Stimulated activated CD8-positive, alpha-beta memory T cell treated with anti-CD3 and anti-CD28 coated beads, Interleukin-15, amount 100 ng/mL, for 1 hour (primary cell): ENCODE results near the gene ATP8A2.
"Not testable (repeated sequence)": the region's sequence is repeated elsewhere in the genome, so short reads cannot be mapped to it uniquely, and the experiment has no call there.

Experiments
- DNase-seq: peaks from one replicate; pipeline ENCODE4 v3.0.0-alpha.2; 2020; ENCODE audit warnings: low read depth

Gene ATP8A2

DNA sequence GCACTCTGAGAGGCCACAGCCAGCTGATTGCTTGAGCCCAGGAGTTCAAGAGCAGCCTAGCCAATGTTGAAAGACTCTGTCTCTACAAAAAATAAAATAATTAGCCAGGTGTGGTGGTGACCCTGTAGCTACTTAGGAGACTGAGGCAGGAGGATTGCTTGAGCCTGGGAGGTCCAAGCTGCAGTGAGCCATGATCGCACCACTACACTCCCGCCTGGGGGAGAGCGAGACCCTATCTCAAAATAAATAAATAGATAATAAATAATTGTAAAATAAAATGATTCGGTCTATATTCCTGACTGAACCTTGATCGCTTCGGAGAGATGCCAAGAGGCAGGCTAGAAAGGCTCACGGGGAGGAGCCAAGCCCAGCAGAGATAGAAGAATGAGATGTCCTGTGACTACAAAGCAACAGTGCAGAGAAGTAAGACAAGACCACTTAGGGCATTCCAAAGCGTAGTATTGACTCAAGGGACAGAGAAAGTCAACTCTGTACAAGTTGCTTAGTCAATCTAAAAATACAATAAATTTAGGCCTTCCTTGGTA, 667.2 kb downstream of the ATP8A2 start:
- DNase-seq: no peak

GRCh38 chr13:26041444-26041843, 669.7 kb downstream of the ATP8A2 start:
- DNase-seq: no peak

- DNase-seq: no peak
Observed at GRCh38 chr13:26042785-26043184, 671.0 kb downstream of the ATP8A2 start.

DNA sequence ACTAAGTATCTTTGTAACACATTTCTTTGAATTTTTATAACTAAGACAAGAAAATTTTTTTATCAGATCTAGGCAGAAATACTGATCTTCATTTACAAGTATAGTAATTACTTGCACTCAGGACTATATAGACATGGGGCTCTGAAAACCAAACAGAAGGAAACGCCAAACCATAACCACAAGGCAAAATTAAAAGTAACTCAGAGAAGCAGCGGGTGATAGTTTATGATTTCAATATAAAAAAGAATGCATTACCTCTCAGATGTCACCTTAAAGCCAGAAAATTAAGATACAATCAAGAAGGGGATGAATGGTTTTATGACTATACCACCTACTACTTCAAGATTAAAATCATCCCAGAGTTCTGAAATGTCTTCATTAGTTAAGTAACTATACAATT, 673.4 kb downstream of the ATP8A2 start:
- DNase-seq: no peak

GRCh38 chr13:26046639-26047038, 674.9 kb downstream of the ATP8A2 start:
- DNase-seq: no peak

- DNase-seq: no peak
Observed at GRCh38 chr13:26047040-26047439, 675.3 kb downstream of the ATP8A2 start.

- no peak for DNase-seq
Observed at GRCh38 chr13:26048741-26049140, 677.0 kb downstream of the ATP8A2 start.

- no peak for DNase-seq
Observed at GRCh38 chr13:26050568-26051230, 678.9 kb downstream of the ATP8A2 start.

DNA sequence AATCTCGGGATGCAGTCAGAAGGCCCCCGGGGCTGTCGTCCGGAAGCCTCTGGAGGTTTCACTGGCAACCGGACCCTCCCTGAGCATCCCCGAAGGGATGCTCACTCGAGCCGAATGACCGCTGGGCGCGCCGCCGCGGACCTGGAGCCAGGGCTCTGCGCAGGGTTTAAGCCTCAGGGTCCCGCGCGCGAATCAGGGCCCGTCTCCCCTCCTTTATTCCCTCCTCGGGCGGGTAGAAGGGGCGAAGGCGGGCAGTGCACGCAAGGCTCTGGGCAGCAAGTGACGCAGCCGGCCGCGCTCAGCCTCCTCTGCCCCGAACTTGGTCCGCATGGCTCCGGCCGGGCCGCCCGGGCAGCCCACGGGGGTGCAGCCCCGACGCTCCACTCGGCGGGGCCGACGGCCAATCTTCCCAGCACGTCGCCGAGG, 679.5 kb downstream of the ATP8A2 start:
- no peak for DNase-seq

DNA sequence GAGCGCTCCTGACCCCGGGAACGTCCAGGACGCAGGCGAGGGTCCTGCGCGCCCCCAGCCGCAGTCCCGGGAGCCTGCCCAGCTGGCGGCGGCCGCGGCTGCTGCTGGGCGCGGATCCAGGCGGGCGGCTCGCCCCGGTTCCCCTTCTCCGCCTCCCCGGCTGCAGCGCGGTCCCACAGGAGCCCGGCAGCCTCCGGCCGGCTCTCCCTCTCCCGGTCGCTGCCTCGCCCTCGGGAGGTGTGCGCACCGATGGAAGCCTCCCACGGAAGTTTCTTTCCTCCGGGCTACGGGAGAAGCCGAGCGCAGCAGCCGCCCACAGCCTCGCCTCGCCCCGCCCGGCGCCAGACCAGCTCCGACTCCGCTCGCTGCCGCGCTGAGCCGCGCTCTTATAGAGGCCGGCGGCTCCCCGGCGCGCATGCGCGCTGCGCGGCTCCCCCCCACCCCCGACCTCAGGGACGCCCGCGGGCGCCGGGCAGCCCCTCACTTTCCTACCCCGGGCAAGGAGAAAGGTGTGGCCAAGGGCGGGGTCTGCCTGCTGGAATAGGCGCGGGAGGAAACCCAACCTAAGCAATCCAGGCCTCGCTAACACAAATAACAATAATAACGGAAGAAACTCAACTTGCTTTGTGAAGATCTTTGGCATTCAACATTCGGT, 680.0 kb downstream of the ATP8A2 start, which contains the start of gene SHISA2:
Gene SHISA2, minus strand, starts transcription at position 360 of the 655 bp plus-strand sequence. CDS start 1,041 bp downstream, outside the sequence.
- DNase-seq: no peak

DNA sequence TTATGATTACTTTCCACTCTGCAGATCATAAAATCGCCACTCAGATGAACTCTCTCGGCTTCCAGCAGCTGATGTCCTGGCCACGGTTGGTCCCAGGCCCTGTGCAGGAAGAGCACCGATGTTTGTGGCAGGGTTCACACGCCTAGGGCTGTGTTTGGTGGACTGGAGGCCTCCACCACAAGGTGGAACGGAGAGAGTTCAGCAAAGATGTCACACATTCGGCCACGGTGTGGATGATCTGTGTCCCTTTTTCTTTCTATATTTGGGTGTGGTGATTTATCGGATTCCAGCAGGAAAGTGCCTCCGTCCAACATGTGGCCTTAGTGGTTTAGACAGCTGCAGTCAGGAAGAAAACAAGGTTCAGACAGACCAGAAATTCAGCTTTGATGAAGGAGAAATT, 680.6 kb downstream of the ATP8A2 start:
- no peak for DNase-seq

DNA sequence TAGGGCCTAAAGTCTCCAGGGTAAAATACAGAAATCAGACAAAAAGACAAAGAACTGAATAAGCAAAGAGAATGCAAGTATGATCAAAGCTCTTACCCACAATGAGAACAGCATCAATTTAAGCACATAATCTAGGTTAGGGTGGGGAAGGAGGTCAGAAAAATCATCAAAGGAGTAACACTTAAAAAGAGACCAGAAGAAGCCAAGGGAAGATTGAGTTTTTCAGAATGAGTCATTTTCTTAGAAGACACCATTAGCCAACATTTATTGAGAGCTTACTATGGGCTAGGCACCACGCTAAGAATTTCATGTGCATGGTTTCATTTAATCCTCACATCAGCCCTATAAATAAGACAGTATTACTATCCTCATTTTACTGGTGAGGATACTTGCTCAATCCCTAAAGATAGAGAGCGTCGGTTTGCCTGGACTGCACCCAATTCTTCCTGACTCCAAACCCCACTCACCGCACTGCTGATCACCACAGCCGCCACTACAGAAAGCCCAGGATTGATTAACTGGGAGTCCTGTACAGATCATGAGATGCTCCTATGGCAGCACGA, 681.7 kb downstream of the ATP8A2 start:
- no peak for DNase-seq

GRCh38 chr13:26054896-26055295, 683.1 kb downstream of the ATP8A2 start:
- no peak for DNase-seq

- DNase-seq: no peak
Observed at GRCh38 chr13:26058704-26059103, 686.9 kb downstream of the ATP8A2 start.

DNA sequence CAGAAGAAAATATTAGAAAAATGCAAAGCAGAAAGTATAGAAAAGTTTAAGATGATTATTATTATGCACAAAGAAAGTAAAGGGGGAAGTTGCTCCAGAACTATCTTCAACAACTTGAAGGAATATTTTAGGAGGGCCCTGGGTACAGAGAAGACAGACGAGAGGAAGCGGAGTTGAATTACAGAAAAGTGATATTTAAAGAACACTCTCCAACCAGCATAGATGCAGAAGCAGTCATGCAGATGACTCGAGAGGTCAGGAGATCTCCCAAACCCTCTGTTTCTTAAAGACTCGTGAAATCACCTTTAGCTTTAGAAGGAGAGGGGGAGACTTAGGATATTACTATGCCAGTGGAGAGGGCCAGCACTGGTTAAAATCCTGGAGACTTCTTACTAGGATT, 688.6 kb downstream of the ATP8A2 start:
- DNase-seq: no peak

- no peak for DNase-seq
Observed at GRCh38 chr13:26061256-26061655, 689.5 kb downstream of the ATP8A2 start.

DNA sequence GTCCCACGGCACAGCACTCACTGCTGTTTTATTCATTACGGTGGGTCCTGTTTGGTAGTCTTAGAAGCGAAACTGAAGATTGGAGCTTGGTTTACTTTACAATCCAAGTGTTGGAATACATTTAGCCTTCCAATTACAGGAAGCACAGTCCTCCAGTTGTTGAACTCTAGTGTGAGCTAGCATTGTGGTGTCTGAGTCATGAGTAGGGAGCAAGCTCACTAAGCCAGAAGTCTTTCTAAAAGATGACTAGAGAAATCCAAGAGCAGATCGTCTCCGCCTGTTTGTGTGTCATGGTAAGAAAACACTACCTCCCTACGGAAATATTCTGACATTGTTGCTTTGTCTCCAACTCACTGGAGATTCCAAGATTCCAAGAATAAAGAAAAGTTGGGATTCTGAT, 690.2 kb downstream of the ATP8A2 start:
- no peak for DNase-seq

DNA sequence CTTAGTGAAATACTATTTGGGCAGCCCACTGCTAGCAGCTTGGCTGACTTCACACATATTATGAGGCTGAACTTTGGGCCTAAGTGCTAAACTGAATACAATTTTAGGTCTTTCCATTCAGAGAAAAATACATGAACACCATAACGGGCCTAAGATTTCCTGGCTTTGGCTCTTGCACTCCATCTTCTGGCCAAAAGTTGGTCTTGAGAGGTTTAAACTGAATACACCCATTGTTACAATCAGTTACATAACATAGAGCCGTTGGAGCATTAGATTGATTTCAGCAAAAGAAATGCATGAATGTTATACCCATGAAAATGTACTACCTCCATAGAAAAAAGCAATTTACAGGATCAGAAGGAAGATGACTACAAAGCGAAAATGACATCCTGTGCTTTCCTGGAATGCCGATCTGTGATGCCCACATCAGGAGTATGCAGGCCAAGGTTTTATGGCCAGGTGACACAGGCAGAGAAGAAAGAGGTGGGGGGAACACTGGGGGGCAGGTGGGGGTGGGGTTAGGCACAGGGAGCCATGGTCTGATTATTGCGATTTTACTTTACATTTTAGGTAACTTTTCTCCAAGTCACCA, 691.2 kb downstream of the ATP8A2 start:
- DNase-seq: no peak

GRCh38 chr13:26066492-26066891, 694.7 kb downstream of the ATP8A2 start:
- DNase-seq: not testable (repeated sequence)

- DNase-seq: no peak
Observed at GRCh38 chr13:26067601-26068000, 695.8 kb downstream of the ATP8A2 start.

DNA sequence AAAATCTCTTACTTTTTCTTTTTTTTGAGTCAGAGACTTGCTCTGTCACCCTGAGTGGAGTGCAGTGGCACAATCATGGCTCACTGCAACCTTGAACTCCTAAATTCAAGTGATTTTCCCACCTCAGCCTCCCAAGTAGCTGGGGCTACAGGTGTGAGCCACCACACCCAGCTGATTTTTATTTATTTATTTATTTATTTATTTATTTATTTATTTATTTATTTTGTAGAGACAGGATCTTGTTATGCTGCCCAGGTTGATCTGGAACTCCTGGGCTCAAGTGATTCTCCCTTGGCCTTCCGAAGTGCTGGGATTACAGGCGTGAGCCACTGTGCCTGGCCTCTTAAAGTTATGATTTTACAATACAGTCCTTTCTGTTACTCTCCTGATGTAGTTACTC, 696.6 kb downstream of the ATP8A2 start:
- not testable (repeated sequence) for DNase-seq

DNA sequence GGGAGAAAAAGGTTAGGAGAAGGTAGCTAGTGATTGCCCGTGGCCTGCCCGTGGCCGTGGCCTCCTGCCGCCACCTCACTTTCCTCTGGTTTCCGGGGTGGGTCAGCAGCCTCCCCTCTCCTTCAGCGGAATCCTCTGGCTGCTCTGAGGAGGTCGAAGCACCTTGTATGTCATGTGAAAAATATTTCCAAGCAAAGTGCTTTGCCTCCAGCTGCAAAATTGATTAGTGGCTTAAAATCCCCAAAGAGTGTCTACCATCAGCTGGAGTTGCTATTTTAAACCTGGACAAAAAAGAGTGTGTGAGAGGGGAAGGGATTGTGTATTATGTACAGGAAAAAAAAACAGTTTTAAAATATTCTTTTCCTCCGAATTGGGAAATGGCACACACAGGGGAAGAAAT, 697.9 kb downstream of the ATP8A2 start:
- DNase-seq: not testable (repeated sequence)

GRCh38 chr13:26071691-26072090, 699.9 kb downstream of the ATP8A2 start:
- no peak for DNase-seq
